B cell (primary cell): ENCODE results near the gene RCBTB2.

ENCODE experiments used
- EZH2 ChIP-seq: IDR thresholded peaks from 2 replicates; pipeline ENCODE4 v1.6.1; 2012; ENCODE audit warnings: borderline replicate concordance, low read depth, mild to moderate bottlenecking, moderate library complexity, low read length; ENCODE audit not compliant: insufficient read depth, poor library complexity, severe bottlenecking
- TF ChIP-seq, protein P1 (sequence below): fragments of 200-600 bp; IDR thresholded peaks from one replicate; pipeline ENCODE4 v1.8.0; 2022; ENCODE audit warnings: antibody characterized with exemption, mild to moderate bottlenecking

DNA sequence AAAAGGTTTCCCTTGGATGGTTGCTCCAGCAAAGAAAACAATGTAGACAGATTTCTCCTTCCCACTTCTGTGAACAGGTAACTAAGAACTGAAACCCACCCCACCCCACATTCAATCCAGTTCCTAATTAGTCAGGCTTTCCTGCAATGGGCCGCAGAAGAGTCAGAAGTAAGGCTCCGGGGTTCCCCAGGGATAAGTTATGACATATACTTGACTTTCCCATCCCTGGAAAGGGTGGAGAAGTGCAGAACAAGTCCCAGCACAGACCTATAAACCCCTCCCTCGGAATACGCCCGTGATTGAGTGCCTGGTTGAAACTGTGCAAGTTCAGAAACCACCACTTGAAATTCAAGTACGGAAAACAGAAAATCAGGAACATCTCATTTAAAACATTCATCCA lies 24.9 kb downstream of the RCBTB2 start:
- TF ChIP-seq, protein P1, sequence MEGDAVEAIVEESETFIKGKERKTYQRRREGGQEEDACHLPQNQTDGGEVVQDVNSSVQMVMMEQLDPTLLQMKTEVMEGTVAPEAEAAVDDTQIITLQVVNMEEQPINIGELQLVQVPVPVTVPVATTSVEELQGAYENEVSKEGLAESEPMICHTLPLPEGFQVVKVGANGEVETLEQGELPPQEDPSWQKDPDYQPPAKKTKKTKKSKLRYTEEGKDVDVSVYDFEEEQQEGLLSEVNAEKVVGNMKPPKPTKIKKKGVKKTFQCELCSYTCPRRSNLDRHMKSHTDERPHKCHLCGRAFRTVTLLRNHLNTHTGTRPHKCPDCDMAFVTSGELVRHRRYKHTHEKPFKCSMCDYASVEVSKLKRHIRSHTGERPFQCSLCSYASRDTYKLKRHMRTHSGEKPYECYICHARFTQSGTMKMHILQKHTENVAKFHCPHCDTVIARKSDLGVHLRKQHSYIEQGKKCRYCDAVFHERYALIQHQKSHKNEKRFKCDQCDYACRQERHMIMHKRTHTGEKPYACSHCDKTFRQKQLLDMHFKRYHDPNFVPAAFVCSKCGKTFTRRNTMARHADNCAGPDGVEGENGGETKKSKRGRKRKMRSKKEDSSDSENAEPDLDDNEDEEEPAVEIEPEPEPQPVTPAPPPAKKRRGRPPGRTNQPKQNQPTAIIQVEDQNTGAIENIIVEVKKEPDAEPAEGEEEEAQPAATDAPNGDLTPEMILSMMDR = no peak
- TF ChIP-seq EZH2 = no peak
